ENCODE data around the gene ABCB10.
"Not testable (repeated sequence)": the region's sequence is repeated elsewhere in the genome, so short reads cannot be mapped to it uniquely, and the experiment has no call there.

Gene ABCB10

GRCh38 chr1:229570891-229571516 lies 12.5 kb upstream of the ABCB10 start:
- DNase-seq, result no peak

DNA sequence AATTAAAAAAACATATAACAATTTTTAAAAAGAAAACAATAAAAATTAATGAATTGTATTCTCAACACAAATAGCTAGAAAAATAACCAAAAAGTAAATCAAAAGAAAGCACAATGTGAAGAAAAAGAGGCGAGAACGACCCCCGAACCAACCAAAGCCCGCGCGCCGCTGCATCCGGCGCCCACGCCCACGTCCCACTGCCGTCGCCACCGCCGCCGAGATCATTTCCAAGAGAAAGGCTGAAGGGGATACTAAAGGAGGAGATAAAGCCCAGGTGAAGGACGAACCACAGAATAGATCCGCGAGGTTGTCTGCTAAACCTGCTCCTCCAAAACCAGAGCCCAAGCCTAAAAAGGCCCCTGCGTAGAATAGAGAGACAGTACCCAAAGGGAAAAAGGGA lies 11.8 kb upstream of the ABCB10 start:
- no peak for DNase-seq

- peak in 2 of 4 experiments; percentile 44 to 45 for DNase-seq
Observed at GRCh38 chr1:229567109-229567868, 8.8 kb upstream of the ABCB10 start.

DNA sequence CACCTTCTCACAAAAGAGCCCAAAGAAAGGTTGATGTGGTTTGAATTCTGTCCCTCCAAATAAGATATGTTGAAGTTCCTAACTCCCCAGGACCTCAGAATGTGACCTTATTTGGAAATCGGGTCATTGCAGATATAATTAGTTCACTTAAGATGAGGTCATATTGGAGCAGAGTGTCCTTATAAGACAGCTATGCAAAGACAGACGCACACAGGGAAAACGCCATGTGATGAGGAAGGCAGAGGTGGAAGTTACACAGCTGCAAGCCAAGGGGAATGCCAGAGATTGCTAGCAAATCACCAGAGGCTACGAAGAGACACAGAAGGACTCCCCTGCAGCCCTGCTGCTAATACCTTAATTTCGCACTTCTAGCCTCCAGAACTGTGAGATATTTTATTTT lies 5.2 kb upstream of the ABCB10 start:
- DNase-seq, result peak; percentile 90 to 97 (median 92)

GRCh38 chr1:229563241-229563640 lies 4.7 kb upstream of the ABCB10 start:
- peak in 3 of 4 experiments; percentile 22 to 32 (median 28) for DNase-seq

- DNase-seq, result no peak
Observed at GRCh38 chr1:229562686-229563085, 4.2 kb upstream of the ABCB10 start.

GRCh38 chr1:229561141-229561540 lies 2.6 kb upstream of the ABCB10 start:
- DNase-seq, result peak in 3 of 4 experiments; percentile 34 to 56 (median 41)

DNA sequence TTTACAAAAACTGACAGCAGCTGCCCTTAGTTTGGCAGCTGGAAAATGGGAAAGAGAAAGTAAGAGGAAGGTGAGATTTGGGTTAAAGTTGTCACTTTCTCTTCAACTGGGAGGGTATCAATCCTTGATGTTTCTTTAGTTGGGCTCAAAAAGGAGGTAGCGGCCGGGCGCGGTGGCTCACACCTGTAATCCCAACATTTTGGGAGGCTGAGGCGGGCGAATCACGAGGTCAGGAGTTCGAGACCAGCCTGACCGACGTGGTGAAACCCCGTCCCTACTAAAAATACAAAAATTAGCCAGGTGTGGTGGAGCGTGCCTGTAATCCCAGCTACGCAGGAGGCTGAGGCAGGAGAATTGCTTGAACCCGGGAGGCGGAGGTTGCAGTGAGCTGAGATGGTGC lies 1.6 kb upstream of the ABCB10 start:
- not testable (repeated sequence) for DNase-seq

GRCh38 chr1:229559336-229559801 lies 862 bp upstream of the ABCB10 start:
- DNase-seq, result not testable (repeated sequence)

DNA sequence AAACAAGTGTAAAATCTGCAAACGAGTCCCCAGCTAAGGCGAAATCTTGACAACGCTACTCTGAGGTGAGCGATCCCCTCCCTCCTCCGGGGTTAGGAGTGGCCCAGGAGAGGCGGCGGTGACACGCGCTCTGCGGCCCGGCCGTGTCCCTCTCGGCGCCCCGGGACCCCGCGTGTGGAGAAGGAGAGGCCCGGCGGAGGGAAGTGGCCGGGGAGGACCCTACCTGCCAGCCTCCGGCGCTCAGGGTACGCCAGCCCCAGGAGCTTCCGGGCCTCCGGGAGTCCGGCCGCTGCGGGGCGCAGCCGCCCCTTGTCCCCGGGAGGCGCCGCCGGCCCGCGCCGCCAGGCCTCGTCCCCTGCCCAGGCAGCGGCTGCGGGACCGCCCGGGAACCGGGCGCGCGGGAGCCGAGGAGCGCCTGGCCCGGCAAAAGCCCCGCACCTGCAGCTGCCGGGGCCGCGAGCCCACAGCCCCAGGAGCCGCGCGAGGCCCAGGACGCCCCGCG lies 543 bp downstream of the ABCB10 start:
- peak; percentile 20 to 78 (median 56) for DNase-seq

- peak; percentile 22 to 65 (median 50) for DNase-seq
Observed at GRCh38 chr1:229557200-229557850, 1.2 kb downstream of the ABCB10 start.

GRCh38 chr1:229554886-229555621 lies 3.5 kb downstream of the ABCB10 start:
- DNase-seq, result no peak

- DNase-seq, result peak in 2 of 4 experiments; percentile 27 to 35
Observed at GRCh38 chr1:229553621-229554130, 4.8 kb downstream of the ABCB10 start.

GRCh38 chr1:229552732-229553131 lies 5.8 kb downstream of the ABCB10 start:
- no peak for DNase-seq

DNA sequence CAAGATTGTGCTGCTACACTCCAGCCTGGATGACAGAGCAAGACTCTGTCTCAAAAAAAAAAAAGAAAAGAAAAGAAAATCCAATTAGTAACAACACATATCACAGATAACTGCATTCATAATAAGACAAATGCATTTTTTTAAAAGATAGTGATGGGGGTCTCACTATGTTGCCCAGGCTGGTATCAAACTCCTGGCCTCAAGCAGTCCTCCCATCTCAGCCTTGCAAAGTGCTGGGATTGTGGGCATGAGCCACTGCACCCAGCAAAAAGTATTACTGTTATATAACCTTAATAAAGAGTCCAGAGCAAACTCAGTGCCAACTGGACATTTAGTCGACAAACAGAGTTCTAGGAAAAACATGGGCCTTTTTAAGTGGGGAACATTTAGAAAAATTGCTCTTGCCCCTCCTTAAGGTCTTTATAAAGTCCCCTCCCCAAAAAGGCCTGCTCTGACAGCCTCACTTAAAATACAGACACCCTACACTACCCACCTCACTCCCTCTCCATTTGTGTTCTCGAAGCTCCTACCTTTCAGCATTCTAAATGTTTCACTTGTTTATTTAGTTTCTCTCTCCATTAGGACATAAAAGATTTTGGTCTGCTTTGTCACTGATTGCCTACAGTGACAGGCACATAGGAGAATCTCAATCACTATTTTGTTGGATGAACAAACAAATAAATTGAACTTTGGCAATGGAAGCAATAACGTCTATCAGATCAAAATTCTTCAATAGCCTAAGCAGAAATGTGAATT lies 7.5 kb downstream of the ABCB10 start:
- DNase-seq, result no peak

GRCh38 chr1:229547542-229547941 lies 11.0 kb downstream of the ABCB10 start:
- DNase-seq, result no peak

GRCh38 chr1:229544587-229544986 lies 13.9 kb downstream of the ABCB10 start:
- DNase-seq, result no peak

- no peak for DNase-seq
Observed at GRCh38 chr1:229539863-229540506, 18.5 kb downstream of the ABCB10 start.

DNA sequence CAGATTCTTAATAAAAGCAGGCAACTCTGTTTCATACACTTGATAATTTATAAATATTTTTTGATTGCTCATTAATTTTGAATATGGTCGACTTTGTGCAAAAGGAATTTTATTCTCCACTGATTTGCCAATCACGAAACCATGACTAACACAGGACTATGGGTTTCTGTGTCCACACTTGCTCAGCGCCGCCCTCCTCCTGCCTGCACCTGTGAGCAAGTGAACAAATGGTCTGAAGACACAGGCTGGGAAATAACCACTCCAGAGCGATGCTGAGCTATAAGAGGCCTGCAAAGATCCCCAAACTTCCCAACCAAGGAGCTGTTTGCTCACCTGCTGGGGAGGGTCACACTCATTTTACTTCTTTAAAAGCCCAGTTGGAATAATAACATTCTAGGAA lies 19.6 kb downstream of the ABCB10 start:
- DNase-seq, result no peak

DNA sequence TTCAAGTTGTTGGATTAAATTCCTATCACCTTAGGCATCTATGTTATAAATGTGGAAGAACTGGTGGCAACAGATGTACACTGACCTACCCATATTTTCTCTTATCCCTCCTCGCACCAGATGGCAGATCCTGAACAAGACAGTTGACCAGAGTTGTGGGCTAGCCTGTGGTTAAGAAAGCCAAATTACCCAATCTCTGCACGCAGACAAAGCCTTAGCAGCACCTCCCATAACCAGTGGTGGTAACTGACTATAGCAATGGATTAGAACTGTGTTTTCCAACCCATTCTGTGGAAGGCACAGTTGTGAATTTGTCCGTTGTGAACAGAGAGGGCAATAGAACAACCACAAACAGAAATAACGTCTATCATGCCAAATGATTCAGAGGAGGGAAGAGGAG lies 20.6 kb downstream of the ABCB10 start:
- DNase-seq, result no peak

DNA sequence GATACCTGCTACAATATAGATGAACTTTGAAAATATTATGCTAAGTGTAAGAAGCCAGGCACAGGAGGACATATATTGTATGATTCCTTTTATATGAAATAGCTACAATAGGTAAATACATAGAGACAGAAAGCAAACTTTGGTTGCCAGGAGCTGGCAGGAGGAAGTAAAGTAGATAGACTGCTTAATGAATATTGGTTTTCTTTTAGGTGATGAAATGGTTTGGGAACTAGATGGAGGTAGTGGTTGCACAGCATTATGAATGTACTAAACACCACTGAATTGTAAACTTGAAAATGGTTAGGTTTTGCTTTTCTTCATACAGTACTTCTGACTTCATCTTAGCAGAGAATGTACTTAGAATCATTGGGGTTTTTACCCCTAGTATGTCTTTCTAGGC lies 21.5 kb downstream of the ABCB10 start:
- DNase-seq, result no peak

Measured in suppressor macrophage (primary cell).